Adrenal gland (tissue), 5 donors: ENCODE measurements around the gene DIPK1C.

ENCODE experiments used
- POLR2A ChIP-seq, 2 donors: fragments of 450-650 bp; IDR thresholded peaks; one replicate each; pipeline ENCODE4 v1.6.1; 2017; ENCODE audit warnings: antibody characterized with exemption in 2 of 2, mild to moderate bottlenecking in 2 of 2, moderate library complexity in 1 of 2
- TF ChIP-seq, protein P1 (sequence below), 6 experiments: fragments of 450-650 bp in 4 of 6; fragments of 200-600 bp in 2 of 6; sonication (generic) in 1 of 6; IDR thresholded peaks; 1 replicate in 5 of 6; 2 replicates in 1 of 6; pipeline versions ENCODE4 v1.5.1 to v1.8.0; 2016 to 2021; ENCODE audit warnings: antibody characterized with exemption in 6 of 6, mild to moderate bottlenecking in 2 of 6, moderate library complexity in 1 of 6
- donor health status: DM: no; HTN: no; CAD: no.

DNA sequence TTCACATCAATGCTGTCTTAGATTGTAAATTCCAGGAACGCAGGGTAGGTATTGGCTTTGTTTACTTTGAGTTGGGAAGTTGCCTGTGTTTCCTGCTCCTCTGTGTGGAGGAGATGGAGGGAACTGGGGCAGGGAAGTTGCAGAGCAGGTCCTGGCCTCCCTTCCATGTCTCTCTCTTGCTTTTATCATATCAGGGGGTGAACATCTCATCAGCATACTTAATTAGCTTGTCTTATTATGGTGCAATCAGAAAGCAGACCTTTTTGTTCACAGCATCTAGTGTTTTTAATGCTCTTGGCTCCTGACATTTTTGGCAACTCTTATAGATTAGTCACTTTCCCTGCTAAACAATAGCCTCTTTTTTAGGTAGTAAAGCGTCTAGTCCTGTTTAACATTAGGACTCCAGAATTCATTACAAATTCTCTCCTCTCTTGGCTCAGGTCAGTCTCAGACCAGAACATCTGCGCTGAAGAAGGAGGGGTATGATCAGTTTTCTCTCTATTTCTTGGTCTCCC, 11.5 kb upstream of the DIPK1C start:
- TF ChIP-seq, protein P1, sequence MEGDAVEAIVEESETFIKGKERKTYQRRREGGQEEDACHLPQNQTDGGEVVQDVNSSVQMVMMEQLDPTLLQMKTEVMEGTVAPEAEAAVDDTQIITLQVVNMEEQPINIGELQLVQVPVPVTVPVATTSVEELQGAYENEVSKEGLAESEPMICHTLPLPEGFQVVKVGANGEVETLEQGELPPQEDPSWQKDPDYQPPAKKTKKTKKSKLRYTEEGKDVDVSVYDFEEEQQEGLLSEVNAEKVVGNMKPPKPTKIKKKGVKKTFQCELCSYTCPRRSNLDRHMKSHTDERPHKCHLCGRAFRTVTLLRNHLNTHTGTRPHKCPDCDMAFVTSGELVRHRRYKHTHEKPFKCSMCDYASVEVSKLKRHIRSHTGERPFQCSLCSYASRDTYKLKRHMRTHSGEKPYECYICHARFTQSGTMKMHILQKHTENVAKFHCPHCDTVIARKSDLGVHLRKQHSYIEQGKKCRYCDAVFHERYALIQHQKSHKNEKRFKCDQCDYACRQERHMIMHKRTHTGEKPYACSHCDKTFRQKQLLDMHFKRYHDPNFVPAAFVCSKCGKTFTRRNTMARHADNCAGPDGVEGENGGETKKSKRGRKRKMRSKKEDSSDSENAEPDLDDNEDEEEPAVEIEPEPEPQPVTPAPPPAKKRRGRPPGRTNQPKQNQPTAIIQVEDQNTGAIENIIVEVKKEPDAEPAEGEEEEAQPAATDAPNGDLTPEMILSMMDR (IDR thresholded peaks at IDR 0.05), result no peak
- no peak for TF ChIP-seq POLR2A (IDR thresholded peaks at IDR 0.05)
